ENCODE data around the gene SERTAD1. TPM values are rescaled to one million over a fixed set of nuclear protein-coding genes. Genes with fewer than 3 reads are reported as not detected.

SERTAD1 gene
- total RNA-seq, 1 donor from 2014 or later = 13.8 TPM

GRCh38 chr19:40424637-40425449 lies 949 bp downstream of the SERTAD1 start:
- no peak for DNase-seq (ENCODE audit: extremely low spot score, unreplicated experiment)
- H3K36me3 Mint-ChIP-seq (ENCODE audit: unreplicated experiment) = peaks cover 3% of the 10 kb centered on the region
- peak overlapping the region; percentile 96 for H3K27ac Mint-ChIP-seq (ENCODE audit: unreplicated experiment)
- H3K4me3 Mint-ChIP-seq (ENCODE audit: unreplicated experiment) = peak overlapping the region; percentile 98
- H3K9me3 Mint-ChIP-seq (ENCODE audit: unreplicated experiment) = no peaks in the 10 kb centered on the region
- no peak for TF ChIP-seq CTCF (IDR thresholded peaks at IDR 0.05)
- peaks cover 29% of the 10 kb centered on the region for H3K4me1 Mint-ChIP-seq (ENCODE audit: unreplicated experiment)
- H3K27me3 Mint-ChIP-seq (ENCODE audit: unreplicated experiment) = no peaks in the 10 kb centered on the region

GRCh38 chr19:40423938-40424337 lies 1.9 kb downstream of the SERTAD1 start:
- Mint-ChIP-seq H3K27ac (ENCODE audit: unreplicated experiment) (peak overlapping the region; percentile 79), H3K9me3 (ENCODE audit: unreplicated experiment) (no peaks in the 10 kb centered on the region), H3K27me3 (ENCODE audit: unreplicated experiment) (no peaks in the 10 kb centered on the region), H3K4me1 (ENCODE audit: unreplicated experiment) (peaks cover 32% of the 10 kb centered on the region), H3K36me3 (ENCODE audit: unreplicated experiment) (peaks cover 3% of the 10 kb centered on the region), H3K4me3 (ENCODE audit: unreplicated experiment) (peak overlapping the region; percentile 50)
- no peak for DNase-seq (ENCODE audit: extremely low spot score, unreplicated experiment)
- no peak for TF ChIP-seq CTCF (IDR thresholded peaks at IDR 0.05)

GRCh38 chr19:40422748-40423566 lies 2.8 kb downstream of the SERTAD1 start:
- H3K4me1 Mint-ChIP-seq (ENCODE audit: unreplicated experiment) = peaks cover 32% of the 10 kb centered on the region
- H3K36me3 Mint-ChIP-seq (ENCODE audit: unreplicated experiment) = peaks cover 3% of the 10 kb centered on the region
- H3K9me3 Mint-ChIP-seq (ENCODE audit: unreplicated experiment) = no peaks in the 10 kb centered on the region
- no peak for TF ChIP-seq CTCF (IDR thresholded peaks at IDR 0.05)
- no peak overlapping the region for H3K4me3 Mint-ChIP-seq (ENCODE audit: unreplicated experiment)
- peak overlapping the region; percentile 92 for H3K27ac Mint-ChIP-seq (ENCODE audit: unreplicated experiment)
- no peaks in the 10 kb centered on the region for H3K27me3 Mint-ChIP-seq (ENCODE audit: unreplicated experiment)
- no peak for DNase-seq (ENCODE audit: extremely low spot score, unreplicated experiment)

- TF ChIP-seq CTCF (IDR thresholded peaks at IDR 0.05) = no peak
- peak overlapping the region; percentile 92 for H3K27ac Mint-ChIP-seq (ENCODE audit: unreplicated experiment)
- peaks cover 34% of the 10 kb centered on the region for H3K4me1 Mint-ChIP-seq (ENCODE audit: unreplicated experiment)
- no peak for DNase-seq (ENCODE audit: extremely low spot score, unreplicated experiment)
- H3K9me3 Mint-ChIP-seq (ENCODE audit: unreplicated experiment) = no peaks in the 10 kb centered on the region
- peak overlapping the region; percentile 80 for H3K4me3 Mint-ChIP-seq (ENCODE audit: unreplicated experiment)
- peaks cover 3% of the 10 kb centered on the region for H3K36me3 Mint-ChIP-seq (ENCODE audit: unreplicated experiment)
- no peaks in the 10 kb centered on the region for H3K27me3 Mint-ChIP-seq (ENCODE audit: unreplicated experiment)
Observed at GRCh38 chr19:40421993-40422747, 3.6 kb downstream of the SERTAD1 start.
